WTC11 (cell line): ENCODE measurements around the gene OR13C8.

Experiments used
- CREM ChIP-seq: sonication (generic); formaldehyde crosslinking; IDR thresholded peaks from 2 replicates; pipeline ENCODE4 v1.8.1; 2022; ENCODE audit warnings: mild to moderate bottlenecking, missing genetic modification reagents, moderate library complexity
- TF ChIP-seq, protein P1 (sequence below): fragments of 200-600 bp; IDR thresholded peaks from 2 replicates; pipeline ENCODE4 v1.8.0; 2022; ENCODE audit warnings: antibody characterized with exemption
- TF ChIP-seq, protein P2 (sequence below): sonication (generic); formaldehyde crosslinking; IDR thresholded peaks from 2 replicates; pipeline ENCODE4 v1.8.1; 2023; ENCODE audit warnings: mild to moderate bottlenecking, moderate library complexity, missing genetic modification reagents

DNA sequence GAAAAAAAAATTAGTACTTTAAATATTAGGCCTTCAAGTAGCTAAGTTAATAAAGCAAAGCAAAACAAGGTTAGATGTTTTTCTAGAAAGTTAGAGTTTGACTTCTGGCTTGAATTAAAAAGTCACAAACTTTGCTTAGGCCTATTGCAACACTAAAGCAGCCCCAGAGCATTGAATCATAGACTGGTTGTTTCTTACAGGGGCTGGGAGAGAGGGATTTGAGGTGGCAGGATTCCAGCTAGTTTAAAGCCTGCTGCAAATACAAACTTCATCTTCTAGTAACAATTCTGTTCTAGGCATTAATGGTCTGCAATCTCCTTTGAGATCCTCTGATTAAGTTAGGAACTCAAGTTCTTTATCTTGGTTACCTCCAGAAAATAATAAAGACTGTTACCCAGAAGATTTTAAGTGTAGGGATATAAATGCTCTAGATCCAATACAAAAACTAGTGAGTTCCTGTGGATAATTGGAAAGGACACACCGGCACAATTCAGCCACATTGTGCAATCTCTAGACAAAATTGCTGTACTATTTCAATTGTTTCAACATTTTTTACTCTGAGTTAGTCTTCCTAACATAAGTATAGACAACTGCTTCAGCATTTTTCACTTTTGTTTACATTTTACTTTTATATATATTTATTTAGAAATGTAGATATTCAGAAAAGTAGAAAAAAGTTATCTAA lies 17.7 kb downstream of the OR13C8 start:
- TF ChIP-seq CREM, result no peak
- TF ChIP-seq, protein P1, sequence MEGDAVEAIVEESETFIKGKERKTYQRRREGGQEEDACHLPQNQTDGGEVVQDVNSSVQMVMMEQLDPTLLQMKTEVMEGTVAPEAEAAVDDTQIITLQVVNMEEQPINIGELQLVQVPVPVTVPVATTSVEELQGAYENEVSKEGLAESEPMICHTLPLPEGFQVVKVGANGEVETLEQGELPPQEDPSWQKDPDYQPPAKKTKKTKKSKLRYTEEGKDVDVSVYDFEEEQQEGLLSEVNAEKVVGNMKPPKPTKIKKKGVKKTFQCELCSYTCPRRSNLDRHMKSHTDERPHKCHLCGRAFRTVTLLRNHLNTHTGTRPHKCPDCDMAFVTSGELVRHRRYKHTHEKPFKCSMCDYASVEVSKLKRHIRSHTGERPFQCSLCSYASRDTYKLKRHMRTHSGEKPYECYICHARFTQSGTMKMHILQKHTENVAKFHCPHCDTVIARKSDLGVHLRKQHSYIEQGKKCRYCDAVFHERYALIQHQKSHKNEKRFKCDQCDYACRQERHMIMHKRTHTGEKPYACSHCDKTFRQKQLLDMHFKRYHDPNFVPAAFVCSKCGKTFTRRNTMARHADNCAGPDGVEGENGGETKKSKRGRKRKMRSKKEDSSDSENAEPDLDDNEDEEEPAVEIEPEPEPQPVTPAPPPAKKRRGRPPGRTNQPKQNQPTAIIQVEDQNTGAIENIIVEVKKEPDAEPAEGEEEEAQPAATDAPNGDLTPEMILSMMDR, result no peak
- TF ChIP-seq, protein P2, sequence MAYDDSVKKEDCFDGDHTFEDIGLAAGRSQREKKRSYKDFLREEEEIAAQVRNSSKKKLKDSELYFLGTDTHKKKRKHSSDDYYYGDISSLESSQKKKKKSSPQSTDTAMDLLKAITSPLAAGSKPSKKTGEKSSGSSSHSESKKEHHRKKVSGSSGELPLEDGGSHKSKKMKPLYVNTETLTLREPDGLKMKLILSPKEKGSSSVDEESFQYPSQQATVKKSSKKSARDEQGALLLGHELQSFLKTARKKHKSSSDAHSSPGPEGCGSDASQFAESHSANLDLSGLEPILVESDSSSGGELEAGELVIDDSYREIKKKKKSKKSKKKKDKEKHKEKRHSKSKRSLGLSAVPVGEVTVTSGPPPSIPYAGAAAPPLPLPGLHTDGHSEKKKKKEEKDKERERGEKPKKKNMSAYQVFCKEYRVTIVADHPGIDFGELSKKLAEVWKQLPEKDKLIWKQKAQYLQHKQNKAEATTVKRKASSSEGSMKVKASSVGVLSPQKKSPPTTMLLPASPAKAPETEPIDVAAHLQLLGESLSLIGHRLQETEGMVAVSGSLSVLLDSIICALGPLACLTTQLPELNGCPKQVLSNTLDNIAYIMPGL, result no peak
